GM18870 (cell line): Measurements from ENCODE around the gene TPCN2.
"Not testable (repeated sequence)": the region's sequence is repeated elsewhere in the genome, so short reads cannot be mapped to it uniquely, and the experiment has no call there.

Experiments used
- ATAC-seq: cut with Tn5 transposase; IDR thresholded peaks from one replicate; pipeline ENCODE4 v1.9.1; 2021; ENCODE audit warnings: moderate library complexity; ENCODE audit not compliant: unreplicated experiment

The TPCN2 gene

GRCh38 chr11:69073469-69073868 lies 24.7 kb downstream of the TPCN2 start:
- ATAC-seq: no peak

- ATAC-seq: no peak
These were observed 25.8 kb downstream of the TPCN2 start for GRCh38 chr11:69074375-69075140.

- no peak for ATAC-seq
These were observed 26.8 kb downstream of the TPCN2 start for GRCh38 chr11:69075421-69076128.

- ATAC-seq: no peak
These were observed 27.5 kb downstream of the TPCN2 start for GRCh38 chr11:69076129-69076791.

- ATAC-seq: not testable (repeated sequence)
These were observed 28.2 kb downstream of the TPCN2 start for GRCh38 chr11:69076977-69077376.

- ATAC-seq: no peak
These were observed 29.8 kb downstream of the TPCN2 start for GRCh38 chr11:69078508-69078907.

GRCh38 chr11:69078930-69079605 lies 30.3 kb downstream of the TPCN2 start:
- ATAC-seq: no peak

GRCh38 chr11:69079661-69080256 lies 31.0 kb downstream of the TPCN2 start:
- no peak for ATAC-seq

- ATAC-seq: no peak
These were observed 31.7 kb downstream of the TPCN2 start for GRCh38 chr11:69080257-69080995.

GRCh38 chr11:69081180-69081579 lies 32.4 kb downstream of the TPCN2 start:
- no peak for ATAC-seq

GRCh38 chr11:69083531-69084247 lies 35.0 kb downstream of the TPCN2 start:
- ATAC-seq: no peak

- no peak for ATAC-seq
These were observed 35.6 kb downstream of the TPCN2 start for GRCh38 chr11:69084371-69084770.

- ATAC-seq: no peak
These were observed 36.9 kb downstream of the TPCN2 start for GRCh38 chr11:69085490-69086095.

GRCh38 chr11:69086152-69087132 lies 37.7 kb downstream of the TPCN2 start:
- no peak for ATAC-seq

- ATAC-seq: no peak
These were observed 38.4 kb downstream of the TPCN2 start for GRCh38 chr11:69087133-69087524.

- ATAC-seq: no peak
These were observed 39.1 kb downstream of the TPCN2 start for GRCh38 chr11:69087811-69088210.

- no peak for ATAC-seq
These were observed 40.0 kb downstream of the TPCN2 start for GRCh38 chr11:69088676-69089146.

- ATAC-seq: no peak
These were observed 40.5 kb downstream of the TPCN2 start for GRCh38 chr11:69089258-69089657.
